HEK293 (cell line): ENCODE results near the gene GRHL3.

Source experiments
- CTCF ChIA-PET: fragments of 350-600 bp; formaldehyde crosslinking; extraction: SDS; loops from one replicate; lab custom pipeline; 2021; ENCODE audit warnings: antibody characterized with exemption; lab: Yijun Ruan, JAX
- POLR2A ChIA-PET: fragments of 300-600 bp; formaldehyde crosslinking; extraction: SDS; loops from one replicate; lab custom pipeline; 2020; ENCODE audit warnings: antibody characterized with exemption, inconsistent platforms; lab: Yijun Ruan, JAX
- H3K27ac ChIP-seq: fragments of 200-500 bp; sonication (Bioruptor generic); 2 replicates; pipeline ENCODE4 v1.5.1; 2014; ENCODE audit warnings: low read depth, low read length, control low read depth, inconsistent platforms; ENCODE audit errors: extremely low read depth
- H3K36me3 ChIP-seq, 2 experiments: fragments of 200-500 bp in 1 of 2; sonication (Bioruptor generic) in 1 of 2; 1 replicate in 1 of 2; 2 replicates in 1 of 2; pipeline ENCODE4 v1.5.1; 2014 to 2017; ENCODE audit warnings: inconsistent platforms in 2 of 2, low read length in 2 of 2; ENCODE audit not compliant: control insufficient read depth in 2 of 2, insufficient read depth in 1 of 2
- H3K4me1 ChIP-seq: fragments of 200-500 bp; sonication (Bioruptor generic); 2 replicates; pipeline ENCODE4 v1.5.1; 2014; ENCODE audit warnings: mild to moderate bottlenecking, low read length, inconsistent platforms; ENCODE audit not compliant: control insufficient read depth, insufficient read depth
- H3K4me3 ChIP-seq: 2 replicates; pipeline ENCODE4 v1.5.1; 2011; ENCODE audit warnings: low read depth, mild to moderate bottlenecking, control low read depth, low read length, moderate library complexity
- H3K9me3 ChIP-seq: fragments of 200-500 bp; sonication (Bioruptor generic); 2 replicates; pipeline ENCODE4 v1.5.1; 2014; ENCODE audit warnings: low read depth, low read length, inconsistent platforms; ENCODE audit not compliant: control insufficient read depth, insufficient read depth
- BCL11A ChIP-seq: fragments of 450-650 bp; formaldehyde crosslinking; IDR thresholded peaks from 2 replicates; pipeline ENCODE4 v1.5.1; 2016; ENCODE audit warnings: low read depth, missing biosample characterization, missing genetic modification characterization
- BCL11B ChIP-seq: fragments of 450-650 bp; formaldehyde crosslinking; IDR thresholded peaks from 2 replicates; pipeline ENCODE4 v1.5.1; 2016; ENCODE audit warnings: low read depth, missing biosample characterization, missing genetic modification characterization
- HOXD13 ChIP-seq: sonication (generic); formaldehyde crosslinking; IDR thresholded peaks from 2 replicates; pipeline ENCODE4 v1.8.0; 2022; ENCODE audit warnings: missing genetic modification reagents, borderline replicate concordance
- PRDM1 ChIP-seq: fragments of 450-650 bp; formaldehyde crosslinking; IDR thresholded peaks from 2 replicates; pipeline ENCODE4; 2016; ENCODE audit warnings: missing biosample characterization, missing genetic modification characterization
- SP3 ChIP-seq: fragments of 450-650 bp; formaldehyde crosslinking; IDR thresholded peaks from 2 replicates; pipeline ENCODE4 v1.5.1; 2016; ENCODE audit warnings: missing biosample characterization, missing genetic modification characterization
- TCF7L2 ChIP-seq: IDR thresholded peaks from 2 replicates; pipeline ENCODE4 v1.6.1; 2011; ENCODE audit warnings: low read depth, mild to moderate bottlenecking, inconsistent platforms, low read length, moderate library complexity, borderline replicate concordance
- YY2 ChIP-seq: fragments of 450-650 bp; formaldehyde crosslinking; IDR thresholded peaks from 2 replicates; pipeline ENCODE4 v1.5.1; 2016; ENCODE audit warnings: missing biosample characterization, missing genetic modification characterization
- ZBTB7A ChIP-seq: fragments of 450-650 bp; formaldehyde crosslinking; IDR thresholded peaks from 2 replicates; pipeline ENCODE4 v1.5.1; 2016; ENCODE audit warnings: low read depth, missing biosample characterization, missing genetic modification characterization
- ZFHX2 ChIP-seq: fragments of 450-650 bp; formaldehyde crosslinking; conservative IDR thresholded peaks from 2 replicates; pipeline ENCODE4 v1.5.1; 2016; ENCODE audit warnings: missing biosample characterization, missing genetic modification characterization
- ZIC2 ChIP-seq: fragments of 450-650 bp; formaldehyde crosslinking; IDR thresholded peaks from 2 replicates; pipeline ENCODE4 v1.5.1; 2016; ENCODE audit warnings: missing biosample characterization, missing genetic modification characterization
- ZNF132 ChIP-seq: fragments of 450-650 bp; formaldehyde crosslinking; IDR thresholded peaks from 2 replicates; pipeline ENCODE4 v1.5.1; 2017; ENCODE audit warnings: missing biosample characterization, missing genetic modification characterization, borderline replicate concordance
- ZNF19 ChIP-seq: fragments of 450-650 bp; formaldehyde crosslinking; IDR thresholded peaks from 2 replicates; pipeline ENCODE4; 2016; ENCODE audit warnings: missing biosample characterization, missing genetic modification characterization, low read depth
- ZNF211 ChIP-seq: fragments of 450-650 bp; formaldehyde crosslinking; IDR thresholded peaks from 2 replicates; pipeline ENCODE4 v1.5.1; 2016; ENCODE audit warnings: low read depth, missing biosample characterization, missing genetic modification characterization
- ZNF266 ChIP-seq: fragments of 450-650 bp; formaldehyde crosslinking; IDR thresholded peaks from 2 replicates; pipeline ENCODE4 v1.5.1; 2016; ENCODE audit warnings: missing biosample characterization, missing genetic modification characterization, low read depth
- ZNF292 ChIP-seq: fragments of 450-650 bp; formaldehyde crosslinking; IDR thresholded peaks from 2 replicates; pipeline ENCODE4 v1.5.1; 2016; ENCODE audit warnings: low read depth, missing biosample characterization, missing genetic modification characterization, borderline replicate concordance
- ZNF324 ChIP-seq: fragments of 450-650 bp; formaldehyde crosslinking; IDR thresholded peaks from 2 replicates; pipeline ENCODE4 v1.5.1; 2016; ENCODE audit warnings: missing biosample characterization, missing genetic modification characterization
- ZNF394 ChIP-seq: fragments of 450-650 bp; formaldehyde crosslinking; IDR thresholded peaks from 2 replicates; pipeline ENCODE4 v1.5.1; 2016; ENCODE audit warnings: missing biosample characterization, missing genetic modification characterization, mild to moderate bottlenecking, moderate library complexity, borderline replicate concordance
- ZNF423 ChIP-seq: fragments of 450-650 bp; formaldehyde crosslinking; IDR thresholded peaks from 2 replicates; pipeline ENCODE4 v1.5.1; 2016; ENCODE audit warnings: missing biosample characterization, missing genetic modification characterization
- ZNF510 ChIP-seq: fragments of 450-650 bp; formaldehyde crosslinking; IDR thresholded peaks from 2 replicates; pipeline ENCODE4 v1.5.1; 2018; ENCODE audit warnings: mild to moderate bottlenecking, missing genetic modification characterization, missing biosample characterization; ENCODE audit not compliant: insufficient replicate concordance
- ZNF544 ChIP-seq: fragments of 450-650 bp; formaldehyde crosslinking; IDR thresholded peaks from 2 replicates; pipeline ENCODE4 v1.5.0; 2017; ENCODE audit warnings: missing biosample characterization, missing genetic modification characterization
- ZNF561 ChIP-seq: fragments of 450-650 bp; IDR thresholded peaks from 2 replicates; pipeline ENCODE4 v1.5.1; 2018; ENCODE audit warnings: missing biosample characterization, missing genetic modification characterization, borderline replicate concordance
- ZNF658 ChIP-seq: fragments of 450-650 bp; formaldehyde crosslinking; IDR thresholded peaks from 2 replicates; pipeline ENCODE4; 2016; ENCODE audit warnings: missing biosample characterization, missing genetic modification characterization
- ZNF664 ChIP-seq: fragments of 450-650 bp; formaldehyde crosslinking; IDR thresholded peaks from 2 replicates; pipeline ENCODE4 v1.5.1; 2016; ENCODE audit warnings: missing biosample characterization, missing genetic modification characterization
- ZNF777 ChIP-seq: fragments of 450-650 bp; formaldehyde crosslinking; IDR thresholded peaks from 2 replicates; pipeline ENCODE4 v1.5.1; 2017; ENCODE audit warnings: missing biosample characterization, missing genetic modification characterization, borderline replicate concordance
- ZSCAN30 ChIP-seq: fragments of 450-650 bp; IDR thresholded peaks from 2 replicates; pipeline ENCODE4 v1.5.1; 2018; ENCODE audit warnings: missing biosample characterization, mild to moderate bottlenecking, missing genetic modification characterization, moderate library complexity
- ZXDB ChIP-seq: fragments of 450-650 bp; formaldehyde crosslinking; IDR thresholded peaks from 2 replicates; pipeline ENCODE4 v1.5.1; 2016; ENCODE audit warnings: missing biosample characterization, missing genetic modification characterization
- TF ChIP-seq, protein P1 (sequence below): fragments of 450-650 bp; formaldehyde crosslinking; IDR thresholded peaks from 2 replicates; pipeline ENCODE4 v1.5.1; 2016; ENCODE audit warnings: missing biosample characterization, missing genetic modification characterization
- TF ChIP-seq, protein P2 (sequence below): fragments of 450-650 bp; formaldehyde crosslinking; IDR thresholded peaks from 2 replicates; pipeline ENCODE4 v1.5.1; 2017; ENCODE audit warnings: missing biosample characterization, mild to moderate bottlenecking, missing genetic modification characterization, moderate library complexity
- TF ChIP-seq, protein P3 (sequence below): fragments of 450-650 bp; formaldehyde crosslinking; IDR thresholded peaks from 2 replicates; pipeline ENCODE4 v1.5.1; 2016; ENCODE audit warnings: missing biosample characterization, missing genetic modification characterization
- TF ChIP-seq, protein P4 (sequence below): fragments of 450-650 bp; formaldehyde crosslinking; IDR thresholded peaks from 2 replicates; pipeline ENCODE4 v1.5.1; 2016; ENCODE audit warnings: missing biosample characterization, missing genetic modification characterization

The GRHL3 gene

DNA sequence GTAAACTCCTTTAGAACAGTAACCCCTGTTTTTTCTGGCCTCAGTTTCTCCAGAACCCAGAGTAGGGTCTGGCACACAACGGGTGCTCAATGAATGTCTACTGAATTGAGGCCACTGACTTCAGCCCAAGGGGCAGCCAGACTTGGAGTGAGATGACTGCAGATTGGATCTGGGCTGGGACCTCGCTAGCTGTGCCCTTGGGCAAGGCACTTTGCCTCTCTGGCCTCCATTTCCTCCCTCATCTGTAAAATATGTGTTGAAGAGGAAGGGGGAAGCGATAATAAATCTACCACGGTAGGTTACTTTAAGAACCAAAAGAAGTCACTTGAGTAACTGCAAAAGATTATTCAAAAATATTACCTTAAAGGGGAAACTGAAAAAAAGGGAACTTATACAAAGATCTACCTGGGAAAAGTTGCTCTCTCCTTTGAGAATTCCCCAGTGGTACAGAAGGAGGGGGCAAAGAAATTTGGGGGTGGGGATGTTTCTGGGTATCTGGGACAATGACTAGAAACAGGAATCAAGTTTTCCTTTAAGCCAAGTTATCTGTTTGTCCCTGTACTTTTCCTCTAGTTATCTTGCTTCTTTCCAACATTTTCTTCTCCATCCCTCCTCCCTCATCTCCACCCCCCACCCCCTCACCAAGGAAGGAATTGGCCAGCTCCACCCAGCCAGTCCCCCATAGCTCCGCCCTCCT, 394 bp upstream of the GRHL3 start:
- Histone ChIP-seq H3K36me3 (no peaks in the 10 kb centered on the region), H3K4me3 (peak overlapping the region; percentile 32), H3K4me1 (peaks cover 21% of the 10 kb centered on the region), H3K27ac (no peak overlapping the region), H3K9me3 (no peaks in the 10 kb centered on the region)
- ChIA-PET CTCF (interaction anchor here (0.7 to 7.5 kb wide), 5 partner anchors 39 to 120 kb away, joined by 3 to 54 read pairs (median 7); no protein-coding TSS in a partner anchor), POLR2A (interaction anchor here (0.8 to 0.9 kb wide), 2 partner anchors 25 to 33 kb away, joined by 4 to 8 read pairs; no protein-coding TSS in a partner anchor)
- TF ChIP-seq, protein P1, sequence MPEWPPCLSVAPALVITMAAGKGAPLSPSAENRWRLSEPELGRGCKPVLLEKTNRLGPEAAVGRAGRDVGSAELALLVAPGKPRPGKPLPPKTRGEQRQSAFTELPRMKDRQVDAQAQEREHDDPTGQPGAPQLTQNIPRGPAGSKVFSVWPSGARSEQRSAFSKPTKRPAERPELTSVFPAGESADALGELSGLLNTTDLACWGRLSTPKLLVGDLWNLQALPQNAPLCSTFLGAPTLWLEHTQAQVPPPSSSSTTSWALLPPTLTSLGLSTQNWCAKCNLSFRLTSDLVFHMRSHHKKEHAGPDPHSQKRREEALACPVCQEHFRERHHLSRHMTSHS (tag by site-specific recombination): no peak
- TF ChIP-seq ZSCAN30 (tag by site-specific recombination) (no peak), ZNF19 (tag by site-specific recombination) (no peak), ZXDB (tag by site-specific recombination) (no peak), HOXD13 (CRISPR knock-in tag) (no peak), ZIC2 (no peak), ZNF211 (tag by site-specific recombination) (no peak), ZNF777 (tag by site-specific recombination) (no peak), ZNF664 (tag by site-specific recombination) (no peak), ZNF266 (tag by site-specific recombination) (no peak), YY2 (no peak), ZNF423 (tag by site-specific recombination) (no peak), ZNF394 (tag by site-specific recombination) (no peak), ZNF292 (no peak), ZFHX2 (tag by site-specific recombination) (peak; percentile 33; the same call in 1 of the 2 replicates), BCL11B (tag by site-specific recombination) (no peak), TCF7L2 (no peak), BCL11A (tag by site-specific recombination) (no peak), ZNF544 (no peak), ZNF658 (tag by site-specific recombination) (no peak), ZNF324 (tag by site-specific recombination) (no peak), ZNF510 (tag by site-specific recombination) (no peak), ZNF132 (tag by site-specific recombination) (no peak), PRDM1 (no peak), SP3 (tag by site-specific recombination) (0 out of 2 replicates have a peak, but pooled peaks have one; percentile 54), ZBTB7A (tag by site-specific recombination) (no peak), ZNF561 (no peak)
- TF ChIP-seq, protein P2, sequence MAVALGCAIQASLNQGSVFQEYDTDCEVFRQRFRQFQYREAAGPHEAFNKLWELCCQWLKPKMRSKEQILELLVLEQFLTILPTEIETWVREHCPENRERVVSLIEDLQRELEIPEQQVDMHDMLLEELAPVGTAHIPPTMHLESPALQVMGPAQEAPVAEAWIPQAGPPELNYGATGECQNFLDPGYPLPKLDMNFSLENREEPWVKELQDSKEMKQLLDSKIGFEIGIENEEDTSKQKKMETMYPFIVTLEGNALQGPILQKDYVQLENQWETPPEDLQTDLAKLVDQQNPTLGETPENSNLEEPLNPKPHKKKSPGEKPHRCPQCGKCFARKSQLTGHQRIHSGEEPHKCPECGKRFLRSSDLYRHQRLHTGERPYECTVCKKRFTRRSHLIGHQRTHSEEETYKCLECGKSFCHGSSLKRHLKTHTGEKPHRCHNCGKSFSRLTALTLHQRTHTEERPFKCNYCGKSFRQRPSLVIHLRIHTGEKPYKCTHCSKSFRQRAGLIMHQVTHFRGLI (tag by site-specific recombination): no peak
- TF ChIP-seq, protein P3, sequence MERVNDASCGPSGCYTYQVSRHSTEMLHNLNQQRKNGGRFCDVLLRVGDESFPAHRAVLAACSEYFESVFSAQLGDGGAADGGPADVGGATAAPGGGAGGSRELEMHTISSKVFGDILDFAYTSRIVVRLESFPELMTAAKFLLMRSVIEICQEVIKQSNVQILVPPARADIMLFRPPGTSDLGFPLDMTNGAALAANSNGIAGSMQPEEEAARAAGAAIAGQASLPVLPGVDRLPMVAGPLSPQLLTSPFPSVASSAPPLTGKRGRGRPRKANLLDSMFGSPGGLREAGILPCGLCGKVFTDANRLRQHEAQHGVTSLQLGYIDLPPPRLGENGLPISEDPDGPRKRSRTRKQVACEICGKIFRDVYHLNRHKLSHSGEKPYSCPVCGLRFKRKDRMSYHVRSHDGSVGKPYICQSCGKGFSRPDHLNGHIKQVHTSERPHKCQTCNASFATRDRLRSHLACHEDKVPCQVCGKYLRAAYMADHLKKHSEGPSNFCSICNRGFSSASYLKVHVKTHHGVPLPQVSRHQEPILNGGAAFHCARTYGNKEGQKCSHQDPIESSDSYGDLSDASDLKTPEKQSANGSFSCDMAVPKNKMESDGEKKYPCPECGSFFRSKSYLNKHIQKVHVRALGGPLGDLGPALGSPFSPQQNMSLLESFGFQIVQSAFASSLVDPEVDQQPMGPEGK: 0 out of 2 replicates have a peak, but pooled peaks have one; percentile 40
- TF ChIP-seq, protein P4, sequence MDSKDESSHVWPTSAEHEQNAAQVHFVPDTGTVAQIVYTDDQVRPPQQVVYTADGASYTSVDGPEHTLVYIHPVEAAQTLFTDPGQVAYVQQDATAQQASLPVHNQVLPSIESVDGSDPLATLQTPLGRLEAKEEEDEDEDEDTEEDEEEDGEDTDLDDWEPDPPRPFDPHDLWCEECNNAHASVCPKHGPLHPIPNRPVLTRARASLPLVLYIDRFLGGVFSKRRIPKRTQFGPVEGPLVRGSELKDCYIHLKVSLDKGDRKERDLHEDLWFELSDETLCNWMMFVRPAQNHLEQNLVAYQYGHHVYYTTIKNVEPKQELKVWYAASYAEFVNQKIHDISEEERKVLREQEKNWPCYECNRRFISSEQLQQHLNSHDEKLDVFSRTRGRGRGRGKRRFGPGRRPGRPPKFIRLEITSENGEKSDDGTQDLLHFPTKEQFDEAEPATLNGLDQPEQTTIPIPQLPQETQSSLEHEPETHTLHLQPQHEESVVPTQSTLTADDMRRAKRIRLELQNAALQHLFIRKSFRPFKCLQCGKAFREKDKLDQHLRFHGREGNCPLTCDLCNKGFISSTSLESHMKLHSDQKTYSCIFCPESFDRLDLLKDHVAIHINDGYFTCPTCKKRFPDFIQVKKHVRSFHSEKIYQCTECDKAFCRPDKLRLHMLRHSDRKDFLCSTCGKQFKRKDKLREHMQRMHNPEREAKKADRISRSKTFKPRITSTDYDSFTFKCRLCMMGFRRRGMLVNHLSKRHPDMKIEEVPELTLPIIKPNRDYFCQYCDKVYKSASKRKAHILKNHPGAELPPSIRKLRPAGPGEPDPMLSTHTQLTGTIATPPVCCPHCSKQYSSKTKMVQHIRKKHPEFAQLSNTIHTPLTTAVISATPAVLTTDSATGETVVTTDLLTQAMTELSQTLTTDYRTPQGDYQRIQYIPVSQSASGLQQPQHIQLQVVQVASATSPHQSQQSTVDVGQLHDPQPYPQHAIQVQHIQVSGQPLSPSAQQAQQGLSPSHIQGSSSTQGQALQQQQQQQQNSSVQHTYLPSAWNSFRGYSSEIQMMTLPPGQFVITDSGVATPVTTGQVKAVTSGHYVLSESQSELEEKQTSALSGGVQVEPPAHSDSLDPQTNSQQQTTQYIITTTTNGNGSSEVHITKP (tag by site-specific recombination): peak; percentile 98
